Type B pancreatic cell (in vitro differentiated cells): ENCODE measurements around the gene TM2D3. TPM values are rescaled to one million over a fixed set of nuclear protein-coding genes. Genes with fewer than 3 reads are reported as not detected.

Experiments
- DNase-seq: peaks from one replicate; pipeline ENCODE4 v3.0.0; 2021; ENCODE audit warnings: mixed read lengths; ENCODE audit not compliant: unreplicated experiment; ENCODE audit errors: extremely low spot score
- H3K27ac Mint-ChIP-seq: 2 replicates; pipeline ENCODE4 v1.8.0; 2021; ENCODE audit warnings: mild to moderate bottlenecking, mixed read lengths
- H3K27me3 Mint-ChIP-seq: 2 replicates; pipeline ENCODE4 v1.8.0; 2021; ENCODE audit warnings: mixed read lengths
- H3K36me3 Mint-ChIP-seq: 2 replicates; pipeline ENCODE4 v1.8.0; 2021; ENCODE audit warnings: mixed read lengths
- H3K4me1 Mint-ChIP-seq: one replicate; pipeline ENCODE4 v1.8.0; 2021; ENCODE audit warnings: mixed read lengths; ENCODE audit not compliant: unreplicated experiment
- H3K4me3 Mint-ChIP-seq: 2 replicates; pipeline ENCODE4 v1.8.0; 2021; ENCODE audit warnings: mild to moderate bottlenecking, mixed read lengths
- H3K9me3 Mint-ChIP-seq: 2 replicates; pipeline ENCODE4 v1.8.0; 2021; ENCODE audit warnings: mixed read lengths
- CTCF ChIP-seq: fragments of 200-600 bp; sonication (generic); conservative IDR thresholded peaks from 2 replicates; pipeline ENCODE4 v1.5.0; 2021; ENCODE audit warnings: antibody characterized with exemption, mild to moderate bottlenecking
- total RNA-seq: library from RNA; stranded (reverse); gene quantifications from 2 replicates; pipeline ENCODE4 v1.2.1, GENCODE V29; 2021; ENCODE audit warnings: low replicate concordance

TM2D3 gene
- total RNA-seq, 1 donor from 2014 or later, result 50.0 TPM

DNA sequence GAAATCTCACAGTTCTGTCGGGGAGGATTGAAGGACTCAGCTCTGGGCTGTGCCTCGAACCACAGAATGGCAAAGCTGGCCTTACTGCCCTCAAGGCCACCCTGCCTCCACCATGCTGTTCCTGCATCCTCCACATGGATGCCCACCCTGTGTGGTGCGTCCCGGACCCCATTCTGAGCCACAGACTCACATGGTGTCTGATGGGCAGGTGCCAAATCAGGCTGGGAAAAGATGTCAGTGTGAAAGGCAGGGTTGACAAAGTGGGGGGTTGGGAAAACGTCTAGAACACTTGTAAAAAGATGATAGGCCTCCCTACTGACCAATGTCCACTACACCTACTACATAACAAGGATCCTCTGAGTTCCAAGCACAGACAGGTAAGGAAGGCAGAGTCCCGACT, 49.4 kb downstream of the TM2D3 start:
- H3K4me1 Mint-ChIP-seq, result peaks cover under 1% of the 10 kb centered on the region
- no peak for TF ChIP-seq CTCF
- DNase-seq, result no peak
- no peaks in the 10 kb centered on the region for H3K9me3 Mint-ChIP-seq
- no peak overlapping the region for H3K4me3 Mint-ChIP-seq
- no peaks in the 10 kb centered on the region for H3K36me3 Mint-ChIP-seq
- peaks cover 8% of the 10 kb centered on the region for H3K27me3 Mint-ChIP-seq
- no peak overlapping the region for H3K27ac Mint-ChIP-seq

DNA sequence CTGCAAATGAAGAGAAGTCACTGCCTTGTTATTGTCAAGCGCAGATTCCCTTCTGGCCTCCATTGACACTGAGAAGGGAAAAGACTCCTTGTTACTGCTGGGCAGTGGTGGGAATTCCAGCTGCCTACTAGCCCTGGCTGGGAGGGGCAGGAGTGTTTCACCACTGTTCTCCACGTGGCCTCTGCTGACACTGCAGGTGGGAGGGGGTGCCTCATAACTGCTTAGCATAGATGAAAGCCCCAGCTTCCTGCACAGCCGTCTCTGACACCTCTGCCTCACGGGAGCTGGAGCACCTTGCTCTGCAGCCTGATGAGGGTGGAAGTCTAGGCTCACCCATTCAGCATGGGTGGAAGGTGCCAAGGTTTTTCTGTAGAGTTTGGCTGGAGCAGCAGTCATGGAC, 52.1 kb downstream of the TM2D3 start:
- Mint-ChIP-seq H3K9me3 (peaks cover 8% of the 10 kb centered on the region), H3K36me3 (no peaks in the 10 kb centered on the region), H3K27me3 (peaks cover 15% of the 10 kb centered on the region), H3K4me1 (no peaks in the 10 kb centered on the region), H3K4me3 (no peak overlapping the region), H3K27ac (no peak overlapping the region)
- no peak for TF ChIP-seq CTCF
- DNase-seq, result no peak

- Mint-ChIP-seq H3K27me3 (peaks cover 17% of the 10 kb centered on the region), H3K27ac (no peak overlapping the region), H3K4me3 (no peak overlapping the region), H3K9me3 (peaks cover 8% of the 10 kb centered on the region), H3K36me3 (no peaks in the 10 kb centered on the region), H3K4me1 (no peaks in the 10 kb centered on the region)
- no peak for TF ChIP-seq CTCF
- DNase-seq, result no peak
Measured at GRCh38 chr15:101599091-101599490, 53.1 kb downstream of the TM2D3 start.

DNA sequence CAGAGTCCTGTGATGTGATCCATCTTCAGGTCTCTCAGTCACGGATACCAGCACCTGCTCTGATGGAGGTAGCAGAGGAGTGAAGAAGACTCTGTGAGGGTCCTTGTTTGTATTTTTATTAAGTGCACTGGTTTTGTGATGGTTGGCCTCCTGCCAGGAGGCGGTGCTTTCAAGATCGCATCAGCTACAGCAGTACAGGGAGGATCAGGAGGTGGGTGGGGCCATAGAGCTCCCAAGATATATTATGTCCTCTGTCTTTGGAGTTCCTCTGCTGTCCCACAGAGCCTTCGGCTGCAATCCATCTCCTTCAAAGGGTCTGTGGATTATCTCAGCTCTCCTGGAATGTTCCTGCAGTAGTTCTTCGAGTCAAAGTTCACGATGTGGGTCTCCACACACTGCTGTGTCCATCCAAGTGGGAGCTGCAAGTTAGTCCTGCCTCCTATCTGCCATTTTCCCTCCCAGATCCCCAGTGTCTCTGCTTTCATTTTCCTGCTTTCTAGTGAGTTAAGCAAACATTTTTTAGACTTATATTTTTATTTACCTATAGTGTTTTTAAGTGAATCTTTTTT, 54.7 kb downstream of the TM2D3 start:
- H3K4me3 Mint-ChIP-seq, result no peak overlapping the region
- peaks cover 17% of the 10 kb centered on the region for H3K27me3 Mint-ChIP-seq
- no peak overlapping the region for H3K27ac Mint-ChIP-seq
- H3K9me3 Mint-ChIP-seq, result peaks cover 13% of the 10 kb centered on the region
- H3K36me3 Mint-ChIP-seq, result no peaks in the 10 kb centered on the region
- no peaks in the 10 kb centered on the region for H3K4me1 Mint-ChIP-seq
- no peak for TF ChIP-seq CTCF
- DNase-seq, result no peak

DNA sequence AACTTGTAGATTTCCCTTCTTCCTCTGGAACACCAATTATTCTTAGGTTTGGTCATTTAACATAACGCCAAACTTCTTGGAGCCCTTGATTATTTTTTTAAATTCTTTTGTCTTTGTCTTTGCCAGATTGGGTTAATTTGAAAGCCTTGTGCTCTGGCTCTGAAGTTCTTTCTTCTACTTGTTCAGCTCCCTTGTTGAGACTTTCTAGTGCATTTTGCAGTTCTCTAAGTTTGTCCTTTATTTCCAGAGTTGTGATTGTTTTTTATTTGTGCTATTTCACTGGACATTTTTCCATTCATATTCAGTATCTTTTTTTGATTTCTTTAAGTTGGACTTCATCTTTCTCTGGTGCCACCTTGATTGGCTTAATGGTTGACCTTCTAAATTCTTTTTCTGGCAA, 55.5 kb downstream of the TM2D3 start:
- no peak for DNase-seq
- no peaks in the 10 kb centered on the region for H3K36me3 Mint-ChIP-seq
- H3K27me3 Mint-ChIP-seq, result peaks cover 17% of the 10 kb centered on the region
- no peaks in the 10 kb centered on the region for H3K4me1 Mint-ChIP-seq
- no peak for TF ChIP-seq CTCF
- H3K27ac Mint-ChIP-seq, result no peak overlapping the region
- peaks cover 13% of the 10 kb centered on the region for H3K9me3 Mint-ChIP-seq
- no peak overlapping the region for H3K4me3 Mint-ChIP-seq

Other genes with a start within 250 kb of the TM2D3 start
- gene PCSK6, start 162.7 kb downstream of the TM2D3 start, total RNA-seq, result 5.4 and 6.5 TPM in 2 replicates
- gene TARS3, start 72.1 kb upstream of the TM2D3 start, total RNA-seq, result 11.0 and 17.1 TPM in 2 replicates
- gene OR4F6, start 151.1 kb upstream of the TM2D3 start, total RNA-seq, result not detected in 2 replicates
- not detected in 2 replicates for gene OR4F15, start 159.8 kb upstream of the TM2D3 start, total RNA-seq